ENCODE measurements around the gene RTKN2.

The RTKN2 gene

GRCh38 chr10:62166331-62167131, 102.1 kb downstream of the RTKN2 start:
- no peak for DNase-seq

DNA sequence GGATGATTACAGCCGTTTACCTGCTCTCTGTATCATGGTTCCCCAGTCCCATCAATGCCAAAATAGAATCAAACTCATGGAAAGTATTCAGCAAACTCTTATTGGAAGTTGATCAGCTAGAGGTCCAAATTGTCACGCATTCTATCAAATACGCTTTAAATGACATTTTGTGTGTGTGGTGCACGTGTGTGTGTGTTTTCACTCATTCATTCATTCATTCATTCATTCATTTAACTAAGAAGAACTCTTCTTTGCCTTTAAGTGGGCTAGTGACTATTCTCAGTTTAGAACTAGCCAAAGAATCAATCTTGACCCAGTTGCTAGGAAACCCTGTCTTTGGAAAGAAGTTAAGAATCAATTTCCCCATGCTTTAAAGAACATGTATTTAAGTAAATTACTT, 102.8 kb downstream of the RTKN2 start:
- no peak for DNase-seq

DNA sequence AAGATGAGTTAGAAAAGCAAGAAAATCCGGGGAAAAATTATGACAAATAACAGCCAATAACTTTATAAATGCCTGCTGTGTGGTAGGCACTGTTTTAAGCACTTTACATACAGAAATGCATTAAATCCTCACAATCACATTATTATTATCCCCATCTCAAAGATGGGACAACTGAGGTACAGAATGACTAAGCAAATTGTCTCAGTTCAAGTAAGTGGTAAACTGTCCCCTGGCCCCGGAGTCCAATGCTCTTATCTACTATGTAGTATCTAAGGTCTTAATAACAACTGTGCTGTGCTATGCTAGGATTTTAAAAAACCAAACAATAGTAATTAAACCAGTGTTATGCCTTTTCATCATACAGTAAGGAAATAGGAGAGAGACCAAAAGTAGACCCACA, 105.6 kb downstream of the RTKN2 start:
- no peak for DNase-seq

- no peak for DNase-seq
Measured at GRCh38 chr10:62162261-62162981, 106.2 kb downstream of the RTKN2 start.

DNA sequence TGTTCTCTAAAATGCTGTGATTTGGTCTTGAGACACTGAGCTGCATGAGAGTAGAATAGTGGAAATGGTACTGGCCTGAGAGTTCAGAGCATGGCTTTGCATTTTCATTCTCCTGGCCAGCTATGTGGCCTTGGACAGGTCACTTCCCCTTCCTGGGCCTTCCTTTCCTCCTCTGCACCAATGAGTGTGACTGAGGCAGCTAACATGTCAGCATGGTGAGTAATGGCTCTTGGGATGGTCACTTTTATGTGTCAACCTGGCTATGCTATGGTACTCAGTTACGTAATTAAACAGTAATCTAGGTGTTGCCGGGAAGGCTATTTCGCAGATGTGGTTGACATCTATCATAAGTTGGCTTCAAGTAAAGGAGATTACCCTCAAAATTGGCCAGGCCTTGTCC, 109.3 kb downstream of the RTKN2 start:
- DNase-seq: no peak

- no peak for DNase-seq
Measured at GRCh38 chr10:62157601-62158000, 111.0 kb downstream of the RTKN2 start.

DNA sequence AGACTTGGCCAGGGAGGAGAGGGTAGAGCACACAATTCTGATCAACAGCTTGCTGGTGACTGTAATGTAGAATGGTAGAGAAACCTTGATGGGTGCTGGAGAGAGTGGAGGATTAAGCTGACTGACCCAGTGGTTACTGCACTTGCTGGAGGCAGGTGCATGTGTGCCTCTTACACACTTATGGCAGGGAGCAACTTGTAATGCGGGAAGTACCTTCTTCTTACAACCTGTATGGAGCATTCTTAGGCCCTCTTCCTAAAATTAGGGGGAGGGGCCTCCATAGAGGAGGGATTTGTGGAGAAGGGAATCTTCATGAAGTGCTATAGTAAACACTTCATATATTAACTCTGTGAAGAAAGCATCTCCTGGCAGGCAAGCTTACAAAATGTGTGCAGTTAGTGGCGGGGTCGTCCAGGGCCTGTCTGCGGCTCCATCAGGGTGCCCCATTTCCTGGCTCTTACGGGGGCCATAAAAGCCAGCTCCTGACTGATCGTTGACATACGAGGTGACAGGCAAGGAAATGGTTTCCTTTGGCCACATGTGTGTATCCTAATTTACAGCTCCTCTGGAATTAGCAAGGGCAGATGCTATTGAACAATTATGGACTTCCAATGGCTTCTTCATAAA, 113.5 kb downstream of the RTKN2 start:
- peak; percentile 1 for DNase-seq

GRCh38 chr10:62154231-62154630, 114.4 kb downstream of the RTKN2 start:
- no peak for DNase-seq

DNA sequence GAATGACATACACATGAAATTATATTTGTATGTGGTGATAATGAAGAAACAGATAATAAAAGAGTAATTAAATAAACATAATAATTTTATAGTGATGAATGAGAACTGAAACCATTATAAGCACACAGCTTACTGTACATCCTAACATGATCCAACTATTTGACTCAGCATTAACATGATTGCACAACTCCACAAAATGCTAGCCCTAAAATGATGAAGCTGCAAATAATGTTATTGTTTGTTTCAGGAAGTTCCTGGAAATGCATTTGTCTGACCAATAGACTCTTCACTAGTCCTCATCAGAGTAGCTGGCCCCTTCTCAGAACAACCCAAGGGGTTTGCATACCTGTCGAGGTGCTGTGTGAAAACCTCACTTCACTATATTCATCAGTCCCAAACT, 115.5 kb downstream of the RTKN2 start:
- DNase-seq: no peak

DNA sequence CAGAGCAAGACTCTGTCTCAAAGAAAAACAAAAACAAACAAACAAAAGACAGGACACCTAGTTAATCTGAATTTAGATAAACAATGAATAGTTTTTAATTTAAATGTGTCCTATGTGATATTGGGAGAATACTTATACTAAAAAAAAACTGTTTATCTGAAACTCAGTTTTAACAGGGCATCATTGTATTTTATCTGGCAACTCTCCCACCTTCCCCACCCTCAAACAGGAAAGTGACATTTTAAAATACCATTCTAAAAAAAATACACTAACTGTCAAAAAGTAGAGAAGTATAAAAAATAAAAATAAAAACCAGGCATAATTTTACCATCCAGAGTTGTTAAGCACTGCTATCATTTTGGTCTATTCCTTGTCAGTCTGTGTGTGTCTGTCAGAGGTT, 119.0 kb downstream of the RTKN2 start:
- no peak for DNase-seq

GRCh38 chr10:62148155-62148554, 120.5 kb downstream of the RTKN2 start:
- DNase-seq: no peak

DNA sequence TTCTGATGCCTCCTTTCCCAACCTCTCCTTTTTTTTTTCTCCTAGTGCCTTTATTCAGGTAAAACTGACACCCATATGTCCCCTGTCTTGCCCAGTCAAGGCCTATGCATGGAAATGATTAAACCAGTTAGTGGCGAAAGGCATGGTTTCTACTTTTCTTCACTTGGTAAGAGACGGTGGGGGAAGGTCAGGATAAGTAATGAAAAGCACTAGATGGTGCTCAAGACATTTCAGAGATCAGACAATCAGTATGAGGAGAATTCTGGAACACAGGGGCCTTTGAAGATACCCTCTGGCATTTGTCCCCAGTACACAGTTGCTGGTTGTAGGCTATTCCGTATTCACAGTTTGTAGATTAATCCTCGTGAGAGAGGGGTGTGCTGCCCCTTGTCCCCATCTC, 121.2 kb downstream of the RTKN2 start:
- no peak for DNase-seq

DNA sequence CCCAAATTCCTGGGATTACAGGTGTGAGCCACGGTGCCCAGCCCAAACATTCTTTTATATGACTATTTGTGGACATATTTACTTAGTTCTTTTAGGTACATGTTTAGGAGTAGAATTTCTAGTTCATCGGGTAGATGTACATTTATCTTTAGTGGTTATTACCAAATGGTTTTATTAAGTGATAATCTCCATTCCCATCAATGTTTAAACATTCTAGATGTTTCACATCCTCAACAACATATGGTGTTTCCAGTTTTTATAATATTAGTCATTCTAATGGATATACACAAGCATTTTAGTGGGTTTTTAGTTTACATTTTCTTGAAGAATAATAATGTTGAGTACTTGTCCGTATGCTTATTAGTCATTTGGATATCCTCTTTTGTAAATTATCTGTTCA, 131.7 kb downstream of the RTKN2 start:
- no peak for DNase-seq

DNA sequence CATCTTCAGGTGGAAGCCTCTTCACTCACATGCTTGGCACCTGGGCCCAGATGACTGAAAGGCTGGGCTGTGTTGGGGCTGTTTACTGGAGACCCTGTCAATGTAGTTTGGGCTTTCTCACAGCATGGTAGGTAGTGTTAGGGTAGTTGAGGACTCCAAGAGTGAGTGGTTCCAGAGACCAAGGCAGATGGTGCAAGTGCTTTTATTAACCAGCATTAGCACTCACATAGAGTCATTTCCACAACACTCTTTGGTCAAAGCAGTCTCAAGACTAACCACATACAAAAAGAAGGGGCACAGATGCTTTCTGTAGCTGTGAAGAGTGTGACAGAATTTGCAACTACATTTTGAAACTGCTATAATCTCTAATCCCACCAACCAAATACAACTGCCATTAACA, 135.0 kb downstream of the RTKN2 start:
- DNase-seq: no peak
